Neural progenitor cell (in vitro differentiated cells): Measurements from ENCODE around the gene TMEM121.

Source experiments
- CTCF ChIP-seq: fragments of 200-600 bp; sonication (generic); IDR thresholded peaks from 2 replicates; pipeline ENCODE4 v1.5.1; 2017; ENCODE audit warnings: antibody characterized with exemption, mild to moderate bottlenecking
- EZH2 ChIP-seq: fragments of 200-600 bp; sonication (generic); IDR thresholded peaks from 2 replicates; pipeline ENCODE4 v1.6.1; 2017; ENCODE audit warnings: antibody characterized with exemption, mild to moderate bottlenecking, moderate library complexity
- EZH2phosphoT487 ChIP-seq: fragments of 200-600 bp; sonication (generic); IDR thresholded peaks from 2 replicates; pipeline ENCODE4 v1.6.1; 2017; ENCODE audit warnings: antibody characterized with exemption

GRCh38 chr14:105489542-105490266 lies 36.7 kb upstream of the TMEM121 start:
- TF ChIP-seq CTCF, result peak; percentile 63
- peak; percentile 49 for TF ChIP-seq EZH2
- TF ChIP-seq EZH2phosphoT487, result peak; percentile 45
